HG03432 (cell line): ENCODE results near the gene FUOM.
"Not testable (repeated sequence)": the region's sequence is repeated elsewhere in the genome, so short reads cannot be mapped to it uniquely, and the experiment has no call there.

ENCODE experiments used
- ATAC-seq: cut with Tn5 transposase; IDR thresholded peaks from one replicate; pipeline ENCODE4 v1.9.1; 2021; ENCODE audit warnings: mild to moderate bottlenecking, moderate library complexity; ENCODE audit not compliant: unreplicated experiment

Gene FUOM

GRCh38 chr10:133388973-133389818, 31.4 kb upstream of the FUOM start:
- peak; percentile 85 for ATAC-seq

GRCh38 chr10:133388236-133388972, 30.6 kb upstream of the FUOM start:
- ATAC-seq = no peak

DNA sequence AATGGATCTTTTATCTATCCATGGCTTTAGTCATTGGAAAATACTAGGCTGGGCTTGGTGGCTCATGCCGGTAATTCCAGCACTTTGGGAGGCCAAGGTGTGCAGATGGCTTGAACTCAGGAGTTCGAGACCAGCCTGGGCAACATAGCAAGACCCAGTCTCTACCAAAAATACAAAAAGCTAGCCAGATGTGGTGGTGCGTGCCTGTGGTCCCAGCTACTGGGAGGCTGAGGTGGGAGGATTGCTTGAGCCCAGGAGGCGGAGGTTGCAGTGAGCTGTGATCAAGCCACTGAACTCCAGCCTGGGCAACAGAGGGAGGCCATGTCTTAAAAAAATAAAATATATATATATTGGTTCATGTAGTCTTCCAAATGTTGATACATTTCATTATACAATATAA, 29.1 kb upstream of the FUOM start:
- ATAC-seq = not testable (repeated sequence)

DNA sequence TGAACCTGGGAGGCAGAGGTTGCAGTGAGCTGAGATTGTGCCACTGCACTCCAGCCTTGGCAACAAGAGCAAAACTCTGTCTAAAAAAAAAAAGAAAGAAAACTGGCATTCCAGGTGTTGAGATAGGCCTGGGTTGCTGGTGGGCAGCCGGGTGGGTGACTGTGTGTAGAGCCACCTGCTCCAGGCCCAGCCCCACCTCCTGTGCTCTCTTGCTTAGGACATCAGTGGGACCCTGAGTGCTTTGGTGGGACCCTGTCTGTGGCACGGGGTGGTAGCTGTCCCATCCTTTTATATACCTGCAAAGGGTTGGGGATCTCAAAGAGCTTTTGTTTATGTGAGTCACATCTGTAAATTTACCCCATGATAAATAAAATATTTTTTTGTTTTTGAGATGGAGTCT, 27.4 kb upstream of the FUOM start:
- no peak for ATAC-seq

DNA sequence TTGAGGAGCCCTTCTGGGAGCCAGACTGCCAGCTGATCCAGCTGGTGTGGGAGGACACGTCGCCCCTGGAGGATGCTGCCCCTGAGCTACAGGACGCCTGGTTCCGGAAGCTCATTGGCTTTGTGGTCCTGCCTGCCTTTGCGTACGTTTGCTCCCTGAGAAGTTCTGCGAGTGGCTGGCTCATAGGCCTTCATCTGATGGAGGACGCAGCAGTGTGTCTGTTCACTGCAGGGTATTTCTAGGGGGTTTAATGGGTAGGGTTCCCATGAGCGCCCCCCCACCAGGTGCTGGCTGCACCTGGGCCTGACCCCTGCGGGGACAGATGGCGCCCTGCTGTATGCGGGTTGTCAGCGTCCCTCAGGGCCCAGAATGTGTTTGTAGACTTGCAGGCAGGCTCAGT, 26.3 kb upstream of the FUOM start:
- no peak for ATAC-seq

GRCh38 chr10:133383551-133383950, 25.7 kb upstream of the FUOM start:
- ATAC-seq = no peak

- ATAC-seq = no peak
Observed at GRCh38 chr10:133381036-133381435, 23.2 kb upstream of the FUOM start.

GRCh38 chr10:133379801-133380666, 22.2 kb upstream of the FUOM start:
- ATAC-seq = no peak

- peak; percentile 64 for ATAC-seq
Observed at GRCh38 chr10:133379152-133379800, 21.5 kb upstream of the FUOM start, which contains the start of gene PAOX. Gene PAOX (plus strand): TSS chr10:133379262. CDS start chr10:133379317, 55 bp downstream.

DNA sequence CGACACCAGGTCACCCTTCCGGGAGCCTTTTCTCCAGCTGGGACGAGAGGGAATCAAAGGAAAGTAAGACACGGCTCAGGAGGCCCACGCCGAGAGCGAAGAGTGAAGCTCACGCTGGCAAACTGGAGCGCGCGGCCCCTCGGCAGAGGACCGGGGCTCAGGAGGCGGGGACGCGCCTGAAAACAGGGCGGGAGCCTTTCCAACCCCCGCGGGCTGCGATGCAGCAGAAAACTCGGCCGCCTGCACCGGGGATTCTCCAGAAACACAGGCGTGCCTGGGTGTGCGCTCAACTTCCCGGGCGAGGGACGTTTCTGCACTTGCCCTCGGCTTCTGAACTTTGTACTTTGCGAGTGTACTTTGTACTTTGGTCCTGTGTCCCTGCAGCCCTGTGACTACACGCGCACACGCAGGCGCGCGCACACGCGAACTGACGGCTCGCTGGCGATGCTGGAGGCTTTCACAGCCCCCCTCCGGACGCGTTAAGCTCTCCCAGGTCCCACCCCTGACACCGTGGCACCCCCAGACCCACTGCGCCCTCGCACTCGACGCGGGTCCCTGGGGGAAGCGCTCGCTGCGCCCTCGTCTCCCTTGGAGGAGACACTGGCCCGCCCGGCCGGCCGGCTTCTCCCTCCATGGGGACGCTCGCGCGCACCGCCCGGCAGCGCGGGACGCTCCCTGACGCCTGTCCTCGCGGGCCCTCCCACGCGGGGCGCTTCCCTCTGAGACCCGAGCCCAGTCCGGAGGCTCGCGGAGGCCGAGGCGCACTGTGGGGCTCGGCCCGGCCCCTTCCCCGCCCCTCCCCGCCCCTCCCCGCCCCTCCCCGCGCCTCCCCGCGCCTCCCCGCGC, 20.7 kb upstream of the FUOM start:
- ATAC-seq = peak; percentile 49

DNA sequence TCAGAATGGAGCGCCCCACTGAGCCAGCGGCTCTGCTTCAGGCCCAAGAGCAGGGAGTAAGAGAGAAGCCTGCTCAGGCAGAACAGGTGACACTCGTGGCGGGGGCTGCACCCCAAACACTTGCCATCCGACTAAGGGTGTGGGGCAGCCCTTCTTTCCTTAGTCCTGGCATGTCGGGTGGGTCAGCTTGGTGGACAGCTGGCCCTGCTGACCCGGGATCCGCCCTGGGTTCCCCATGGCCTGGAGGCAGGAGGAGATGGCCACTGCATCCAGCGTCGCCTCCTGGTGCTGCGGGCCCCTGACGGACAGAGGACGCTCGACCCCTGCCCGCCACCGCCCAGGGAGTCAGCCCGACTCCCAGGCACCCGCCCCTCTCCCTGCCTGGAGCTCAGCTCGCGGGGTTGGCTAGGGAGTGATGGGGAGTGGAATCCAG, 20.0 kb upstream of the FUOM start:
- no peak for ATAC-seq

DNA sequence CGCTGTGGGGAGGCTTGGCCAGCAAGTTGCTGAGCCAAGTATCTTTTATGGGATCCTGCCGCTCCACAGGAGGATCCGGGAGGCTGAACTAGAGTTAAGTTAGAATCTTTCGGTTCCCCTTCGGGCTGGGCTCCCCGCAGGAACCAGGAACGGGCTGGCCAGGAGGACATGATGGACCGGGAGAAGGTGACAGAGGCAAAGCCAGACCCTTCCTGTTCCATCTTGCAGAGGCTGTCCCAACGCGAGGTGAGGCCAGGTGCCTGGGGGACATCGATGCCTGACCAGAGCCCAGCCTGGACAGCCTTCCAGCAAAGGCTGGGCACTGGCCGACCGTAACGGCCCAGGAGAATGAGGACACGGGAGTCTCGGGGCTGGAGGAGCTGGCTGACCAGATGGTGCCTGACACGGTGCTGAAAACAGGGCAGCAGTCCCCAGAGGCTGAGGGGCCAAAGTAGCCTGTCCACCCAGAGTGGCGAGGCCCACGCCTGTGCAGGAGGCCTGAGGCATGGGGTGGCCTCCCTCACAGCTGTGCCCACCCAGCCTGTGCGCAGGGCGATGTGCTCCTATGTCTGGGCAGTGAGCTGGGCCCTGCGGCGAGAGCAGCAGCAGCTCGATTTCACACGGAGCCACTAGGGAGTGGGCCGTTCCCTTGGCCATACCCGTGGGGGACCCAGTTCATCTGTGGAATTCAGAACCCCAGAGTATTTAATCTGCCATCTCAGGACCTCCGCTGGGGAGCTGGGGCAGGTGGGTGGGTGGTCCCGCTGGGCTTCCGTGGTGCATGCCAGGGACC, 19.4 kb upstream of the FUOM start:
- no peak for ATAC-seq

- ATAC-seq = not testable (repeated sequence)
Observed at GRCh38 chr10:133376183-133376582, 18.4 kb upstream of the FUOM start.

GRCh38 chr10:133375357-133376115, 17.7 kb upstream of the FUOM start:
- no peak for ATAC-seq

- peak; percentile 93 for ATAC-seq
Observed at GRCh38 chr10:133373174-133374090, 15.6 kb upstream of the FUOM start, which contains the start of gene ECHS1. Gene ECHS1 (minus strand): TSS chr10:133373354. CDS start chr10:133373333, 21 bp downstream.

- ATAC-seq = no peak
Observed at GRCh38 chr10:133372507-133372906, 14.7 kb upstream of the FUOM start.
